ENCODE measurements around the gene PCYT1B. TPM values are rescaled to one million over a fixed set of nuclear protein-coding genes. Genes with fewer than 3 reads are reported as not detected.

The PCYT1B gene
- not detected in 2 replicates for total RNA-seq

DNA sequence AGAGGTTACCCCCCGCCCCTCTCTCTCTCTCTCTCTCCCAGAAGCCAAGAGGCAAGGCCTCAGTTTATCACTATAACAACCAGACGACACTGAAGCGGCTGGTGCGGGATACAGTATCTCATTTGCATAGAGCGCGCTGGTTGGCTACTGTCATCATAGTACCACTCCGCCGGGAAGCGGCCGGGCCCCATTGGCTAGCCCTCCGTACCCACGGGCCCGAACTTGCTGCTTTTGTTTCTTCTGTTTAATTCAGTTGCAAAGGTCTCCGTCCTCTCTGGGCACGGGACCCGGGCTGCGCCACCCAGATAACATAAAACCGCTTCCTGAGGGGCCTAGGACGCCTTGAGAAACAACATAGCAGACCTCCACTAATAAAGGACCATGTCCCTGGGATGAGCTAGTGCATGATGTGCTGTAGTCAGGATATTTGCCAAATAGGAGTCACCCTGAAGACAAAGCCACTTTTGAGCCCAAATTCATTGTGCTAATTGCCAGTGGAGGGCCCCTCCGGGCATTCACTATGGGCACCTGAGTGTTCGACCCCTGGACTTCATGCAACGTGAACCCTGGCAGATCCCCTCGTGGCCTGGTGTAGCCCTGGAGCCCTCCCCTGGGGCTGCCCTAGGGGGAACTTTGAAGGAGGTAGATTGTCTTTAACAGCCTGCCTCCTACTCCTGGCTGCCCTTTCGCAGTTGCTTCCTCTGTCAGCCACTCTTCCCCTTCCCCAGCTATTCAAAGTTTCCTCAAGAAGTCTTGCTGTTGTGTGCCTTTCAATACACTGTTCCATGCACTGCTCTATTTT is at the start of gene PCYT1B:
Gene PCYT1B (minus strand): TSS at position 91 of the 802 bp plus-strand sequence. CDS start 242 bp downstream, outside the sequence.

DNA sequence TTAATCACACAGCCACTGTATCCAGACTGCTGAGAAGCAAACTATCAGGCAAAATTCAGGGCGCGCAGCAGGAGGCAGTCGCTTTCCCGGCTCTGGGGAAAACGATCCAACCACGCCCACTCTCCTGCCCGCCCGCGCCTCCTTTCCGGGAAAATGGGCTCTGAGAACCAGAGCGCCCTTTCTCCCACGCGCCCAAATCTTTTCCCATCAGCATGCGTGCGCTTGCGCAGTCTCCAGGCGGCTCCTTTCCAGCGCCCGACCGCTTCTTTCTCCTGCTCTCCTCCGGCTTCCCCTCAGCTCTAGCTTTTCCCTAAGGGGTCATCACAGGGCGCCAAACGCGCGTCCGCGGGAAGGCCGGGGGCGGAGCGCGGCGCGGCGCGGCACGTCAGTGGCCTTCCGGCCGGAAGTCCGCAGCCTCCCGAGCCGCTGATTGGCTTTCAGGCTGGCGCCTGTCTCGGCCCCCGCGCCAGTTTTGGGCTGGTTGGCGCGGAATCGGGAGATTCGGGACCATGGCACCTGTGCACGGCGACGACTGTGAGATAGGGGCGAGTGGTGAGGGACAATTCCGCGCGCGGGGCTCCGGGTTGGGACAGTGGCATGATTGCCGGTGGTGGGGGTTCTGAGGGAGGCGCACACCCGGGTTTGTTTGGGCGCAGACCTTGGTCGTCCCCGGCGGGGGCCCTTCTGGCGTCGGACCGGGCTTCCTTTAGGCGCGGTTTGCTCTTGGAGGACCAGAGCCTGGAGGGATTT is 46.5 kb upstream of the PCYT1B start, which contains the start of gene POLA1:
Gene POLA1 (plus strand): TSS at position 466 of the 750 bp plus-strand sequence. CDS start 44 bp downstream, at position 510.

Other genes with a start within 250 kb of the PCYT1B start
- gene PDK3, start 182.1 kb downstream of the PCYT1B start, total RNA-seq = 1.1 and 2.3 TPM in 2 replicates
- gene POLA1, start 46.6 kb upstream of the PCYT1B start, total RNA-seq = 11.5 and 12.5 TPM in 2 replicates